Liver (tissue), 9 donors: ENCODE measurements around the gene SNX18. TPM values are rescaled to one million over a fixed set of nuclear protein-coding genes. Genes with fewer than 3 reads are reported as not detected.
A peak's percentile ranks its signal among the peaks of the same experiment; 100 is the strongest.

Source experiments
- DNase-seq: peaks from one replicate; pipeline ENCODE4 v3.0.0-alpha.2; 2017; ENCODE audit warnings: low spot score
- H3K27ac ChIP-seq, 2 donors: one replicate each; pipeline ENCODE4 v1.7.0; 2013; ENCODE audit warnings: inconsistent platforms in 2 of 2, low read length in 2 of 2, control low read depth in 1 of 2, low read depth in 1 of 2, mild to moderate bottlenecking in 1 of 2
- H3K27me3 ChIP-seq, 4 donors: one replicate each; pipeline versions ENCODE4 v1.6.1 to v1.7.0; 2013; ENCODE audit warnings: low read length in 3 of 4, inconsistent platforms in 1 of 4, mild to moderate bottlenecking in 1 of 4, moderate library complexity in 1 of 4; ENCODE audit not compliant: control insufficient read depth in 4 of 4, insufficient read depth in 4 of 4
- H3K36me3 ChIP-seq, 4 donors: one replicate each; pipeline versions ENCODE4 v1.6.1 to v1.7.0; 2013; ENCODE audit warnings: low read length in 3 of 4, mild to moderate bottlenecking in 3 of 4, low read depth in 1 of 4, moderate library complexity in 1 of 4; ENCODE audit not compliant: control insufficient read depth in 4 of 4, insufficient read depth in 3 of 4
- H3K4me1 ChIP-seq, 4 donors: one replicate each; pipeline versions ENCODE4 v1.6.1 to v1.7.0; 2013; ENCODE audit warnings: low read length in 3 of 4, mild to moderate bottlenecking in 3 of 4, moderate library complexity in 1 of 4; ENCODE audit not compliant: control insufficient read depth in 4 of 4, insufficient read depth in 4 of 4
- H3K4me3 ChIP-seq, 3 donors: one replicate each; pipeline versions ENCODE4 v1.6.1 to v1.7.0; 2013; ENCODE audit warnings: low read length in 3 of 3, control low read depth in 1 of 3, low read depth in 1 of 3, mild to moderate bottlenecking in 1 of 3
- H3K9ac ChIP-seq, 2 donors: one replicate each; pipeline ENCODE4 v1.7.0; 2013; ENCODE audit warnings: low read length in 2 of 2, mild to moderate bottlenecking in 2 of 2, moderate library complexity in 2 of 2, control low read depth in 1 of 2, low read depth in 1 of 2
- H3K9me3 ChIP-seq, 4 donors: one replicate each; pipeline versions ENCODE4 v1.6.1 to v1.7.0; 2013; ENCODE audit warnings: low read length in 3 of 4; ENCODE audit not compliant: control insufficient read depth in 4 of 4
- EGR1 ChIP-seq, 2 donors: IDR thresholded peaks; 2 replicates each; pipeline ENCODE4 v1.6.1; 2016 to 2018; ENCODE audit warnings: antibody characterized with exemption in 2 of 2, low read depth in 2 of 2
- FOXA1 ChIP-seq: IDR thresholded peaks from 2 replicates; pipeline ENCODE4 v1.6.1; 2016; ENCODE audit warnings: antibody characterized with exemption
- FOXA2 ChIP-seq: IDR thresholded peaks from 2 replicates; pipeline ENCODE4 v1.6.1; 2016; ENCODE audit warnings: antibody characterized with exemption
- GABPA ChIP-seq, 2 donors: IDR thresholded peaks in 1 of 2; conservative IDR thresholded peaks in 1 of 2; 2 replicates each; pipeline ENCODE4 v1.6.1; 2016; ENCODE audit warnings: antibody characterized with exemption in 2 of 2, mild to moderate bottlenecking in 1 of 2, moderate library complexity in 1 of 2
- HNF4A ChIP-seq, 2 donors: conservative IDR thresholded peaks; 2 replicates each; pipeline ENCODE4 v1.6.1; 2016; ENCODE audit warnings: antibody characterized with exemption in 2 of 2, mild to moderate bottlenecking in 2 of 2
- HNF4G ChIP-seq: IDR thresholded peaks from 2 replicates; pipeline ENCODE4 v1.6.1; 2016; ENCODE audit warnings: antibody characterized with exemption
- JUND ChIP-seq, 2 donors: IDR thresholded peaks; 2 replicates each; pipeline ENCODE4 v1.6.1; 2016; ENCODE audit warnings: antibody characterized with exemption in 2 of 2
- NR2F2 ChIP-seq: IDR thresholded peaks from 2 replicates; pipeline ENCODE4 v1.6.1; 2016; ENCODE audit warnings: antibody characterized with exemption
- RAD21 ChIP-seq, 2 donors: IDR thresholded peaks; 2 replicates each; pipeline ENCODE4 v1.6.1; 2016; ENCODE audit warnings: antibody characterized with exemption in 2 of 2, mild to moderate bottlenecking in 2 of 2
- RXRA ChIP-seq, 2 donors: IDR thresholded peaks; 2 replicates each; pipeline ENCODE4 v1.6.1; 2017 to 2018; ENCODE audit warnings: antibody characterized with exemption in 2 of 2, mild to moderate bottlenecking in 1 of 2
- SP1 ChIP-seq: IDR thresholded peaks from 2 replicates; pipeline ENCODE4 v1.6.1; 2018; ENCODE audit warnings: antibody characterized with exemption, mild to moderate bottlenecking
- TAF1 ChIP-seq: conservative IDR thresholded peaks from 2 replicates; pipeline ENCODE4 v1.6.1; 2016; ENCODE audit warnings: antibody characterized with exemption, mild to moderate bottlenecking
- YY1 ChIP-seq: IDR thresholded peaks from 2 replicates; pipeline ENCODE4 v1.6.1; 2016; ENCODE audit warnings: antibody characterized with exemption, mild to moderate bottlenecking
- WGBS: extraction: QIAGEN DNeasy Blood & Tissue Kit; methylation state at CpG from one replicate; pipeline ENCODE4 v1.1.7; 2013; 5-methylcytosine and 5-hydroxymethylcytosine counted together
- polyA plus RNA-seq, 2 donors: library from polyadenylated mRNA; stranded (reverse) in 1 of 2; unstranded in 1 of 2; fragments of 200-250 nt in 1 of 2; fragments of >200 nt in 1 of 2; fragmentation: Nextera tagmentation in 1 of 2; extraction: Ambion mirVana in 1 of 2; gene quantifications; one replicate each; pipeline versions ENCODE4 v1.2.1 to v1.2.3, GENCODE V29; 2013 to 2015
- total RNA-seq, 2 donors: library from RNA; depleted of rRNA; stranded (reverse); fragments of >200 nt; gene quantifications; one replicate each; pipeline ENCODE4 v1.2.3, GENCODE V29; 2014
- TF ChIP-seq, protein P1 (sequence below): IDR thresholded peaks from 2 replicates; pipeline ENCODE4 v1.6.1; 2016; ENCODE audit warnings: antibody characterized with exemption, mild to moderate bottlenecking
- TF ChIP-seq, protein P2 (sequence below): IDR thresholded peaks from 2 replicates; pipeline ENCODE4 v1.6.1; 2016; ENCODE audit warnings: antibody characterized with exemption
- TF ChIP-seq, protein P3 (sequence below): IDR thresholded peaks from 2 replicates; pipeline ENCODE4 v1.6.1; 2016; ENCODE audit warnings: antibody characterized with exemption
- TF ChIP-seq, protein P4 (sequence below): fragments of 150-350 bp; IDR thresholded peaks from 2 replicates; pipeline ENCODE4 v1.5.1; 2017; ENCODE audit warnings: improper control_type of control experiment, low read depth, low read length; ENCODE audit not compliant: missing input control
- TF ChIP-seq, protein P5 (sequence below): IDR thresholded peaks from 2 replicates; pipeline ENCODE4 v1.6.1; 2016; ENCODE audit warnings: antibody characterized with exemption
- donor health status: healthy.
- donor health status: healthy.
- donor health status: healthy.
- donor health status: healthy.
- donor health status: healthy.

SNX18 gene
- total and polyA plus RNA-seq, 4 donors = 4.9 to 32.5 (median 12.6) TPM

DNA sequence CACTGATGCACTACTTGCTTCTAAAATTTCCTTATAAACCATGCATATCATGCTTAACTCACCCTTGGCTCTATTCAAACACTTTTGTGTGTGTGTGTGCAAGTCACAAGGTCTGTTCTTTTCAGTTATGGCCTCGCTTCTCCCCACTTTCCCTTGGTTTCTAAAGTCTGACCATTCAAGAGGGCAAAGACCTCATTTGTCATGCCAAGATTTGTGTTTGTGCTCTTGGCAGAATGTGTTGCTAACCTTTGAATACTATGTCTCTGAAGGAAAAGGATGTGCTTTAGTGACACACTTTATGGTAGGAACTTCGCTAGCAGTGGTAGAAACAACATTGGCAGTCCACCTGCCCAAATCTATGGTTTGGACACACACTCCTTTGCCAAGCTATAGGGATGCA is 50.4 kb downstream of the SNX18 start:
- no peak for TF ChIP-seq EGR1 (IDR thresholded peaks at IDR 0.05; ENCODE audit: low read depth in 2 of 2)
- TF ChIP-seq, protein P1, sequence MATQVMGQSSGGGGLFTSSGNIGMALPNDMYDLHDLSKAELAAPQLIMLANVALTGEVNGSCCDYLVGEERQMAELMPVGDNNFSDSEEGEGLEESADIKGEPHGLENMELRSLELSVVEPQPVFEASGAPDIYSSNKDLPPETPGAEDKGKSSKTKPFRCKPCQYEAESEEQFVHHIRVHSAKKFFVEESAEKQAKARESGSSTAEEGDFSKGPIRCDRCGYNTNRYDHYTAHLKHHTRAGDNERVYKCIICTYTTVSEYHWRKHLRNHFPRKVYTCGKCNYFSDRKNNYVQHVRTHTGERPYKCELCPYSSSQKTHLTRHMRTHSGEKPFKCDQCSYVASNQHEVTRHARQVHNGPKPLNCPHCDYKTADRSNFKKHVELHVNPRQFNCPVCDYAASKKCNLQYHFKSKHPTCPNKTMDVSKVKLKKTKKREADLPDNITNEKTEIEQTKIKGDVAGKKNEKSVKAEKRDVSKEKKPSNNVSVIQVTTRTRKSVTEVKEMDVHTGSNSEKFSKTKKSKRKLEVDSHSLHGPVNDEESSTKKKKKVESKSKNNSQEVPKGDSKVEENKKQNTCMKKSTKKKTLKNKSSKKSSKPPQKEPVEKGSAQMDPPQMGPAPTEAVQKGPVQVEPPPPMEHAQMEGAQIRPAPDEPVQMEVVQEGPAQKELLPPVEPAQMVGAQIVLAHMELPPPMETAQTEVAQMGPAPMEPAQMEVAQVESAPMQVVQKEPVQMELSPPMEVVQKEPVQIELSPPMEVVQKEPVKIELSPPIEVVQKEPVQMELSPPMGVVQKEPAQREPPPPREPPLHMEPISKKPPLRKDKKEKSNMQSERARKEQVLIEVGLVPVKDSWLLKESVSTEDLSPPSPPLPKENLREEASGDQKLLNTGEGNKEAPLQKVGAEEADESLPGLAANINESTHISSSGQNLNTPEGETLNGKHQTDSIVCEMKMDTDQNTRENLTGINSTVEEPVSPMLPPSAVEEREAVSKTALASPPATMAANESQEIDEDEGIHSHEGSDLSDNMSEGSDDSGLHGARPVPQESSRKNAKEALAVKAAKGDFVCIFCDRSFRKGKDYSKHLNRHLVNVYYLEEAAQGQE = no peak
- no peak for TF ChIP-seq GABPA (IDR thresholded peaks at IDR 0.05 in 1 of 2, conservative IDR thresholded peaks at IDR 0.05 in 1 of 2)
- TF ChIP-seq, protein P2, sequence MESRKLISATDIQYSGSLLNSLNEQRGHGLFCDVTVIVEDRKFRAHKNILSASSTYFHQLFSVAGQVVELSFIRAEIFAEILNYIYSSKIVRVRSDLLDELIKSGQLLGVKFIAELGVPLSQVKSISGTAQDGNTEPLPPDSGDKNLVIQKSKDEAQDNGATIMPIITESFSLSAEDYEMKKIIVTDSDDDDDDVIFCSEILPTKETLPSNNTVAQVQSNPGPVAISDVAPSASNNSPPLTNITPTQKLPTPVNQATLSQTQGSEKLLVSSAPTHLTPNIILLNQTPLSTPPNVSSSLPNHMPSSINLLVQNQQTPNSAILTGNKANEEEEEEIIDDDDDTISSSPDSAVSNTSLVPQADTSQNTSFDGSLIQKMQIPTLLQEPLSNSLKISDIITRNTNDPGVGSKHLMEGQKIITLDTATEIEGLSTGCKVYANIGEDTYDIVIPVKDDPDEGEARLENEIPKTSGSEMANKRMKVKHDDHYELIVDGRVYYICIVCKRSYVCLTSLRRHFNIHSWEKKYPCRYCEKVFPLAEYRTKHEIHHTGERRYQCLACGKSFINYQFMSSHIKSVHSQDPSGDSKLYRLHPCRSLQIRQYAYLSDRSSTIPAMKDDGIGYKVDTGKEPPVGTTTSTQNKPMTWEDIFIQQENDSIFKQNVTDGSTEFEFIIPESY = no peak
- no peak for TF ChIP-seq FOXA2
- TF ChIP-seq, protein P3, sequence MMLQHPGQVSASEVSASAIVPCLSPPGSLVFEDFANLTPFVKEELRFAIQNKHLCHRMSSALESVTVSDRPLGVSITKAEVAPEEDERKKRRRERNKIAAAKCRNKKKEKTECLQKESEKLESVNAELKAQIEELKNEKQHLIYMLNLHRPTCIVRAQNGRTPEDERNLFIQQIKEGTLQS = no peak
- TF ChIP-seq, protein P4, sequence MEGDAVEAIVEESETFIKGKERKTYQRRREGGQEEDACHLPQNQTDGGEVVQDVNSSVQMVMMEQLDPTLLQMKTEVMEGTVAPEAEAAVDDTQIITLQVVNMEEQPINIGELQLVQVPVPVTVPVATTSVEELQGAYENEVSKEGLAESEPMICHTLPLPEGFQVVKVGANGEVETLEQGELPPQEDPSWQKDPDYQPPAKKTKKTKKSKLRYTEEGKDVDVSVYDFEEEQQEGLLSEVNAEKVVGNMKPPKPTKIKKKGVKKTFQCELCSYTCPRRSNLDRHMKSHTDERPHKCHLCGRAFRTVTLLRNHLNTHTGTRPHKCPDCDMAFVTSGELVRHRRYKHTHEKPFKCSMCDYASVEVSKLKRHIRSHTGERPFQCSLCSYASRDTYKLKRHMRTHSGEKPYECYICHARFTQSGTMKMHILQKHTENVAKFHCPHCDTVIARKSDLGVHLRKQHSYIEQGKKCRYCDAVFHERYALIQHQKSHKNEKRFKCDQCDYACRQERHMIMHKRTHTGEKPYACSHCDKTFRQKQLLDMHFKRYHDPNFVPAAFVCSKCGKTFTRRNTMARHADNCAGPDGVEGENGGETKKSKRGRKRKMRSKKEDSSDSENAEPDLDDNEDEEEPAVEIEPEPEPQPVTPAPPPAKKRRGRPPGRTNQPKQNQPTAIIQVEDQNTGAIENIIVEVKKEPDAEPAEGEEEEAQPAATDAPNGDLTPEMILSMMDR = no peak
- peak; percentile 56 for TF ChIP-seq YY1
- TF ChIP-seq TAF1 = no peak
- TF ChIP-seq, protein P5, sequence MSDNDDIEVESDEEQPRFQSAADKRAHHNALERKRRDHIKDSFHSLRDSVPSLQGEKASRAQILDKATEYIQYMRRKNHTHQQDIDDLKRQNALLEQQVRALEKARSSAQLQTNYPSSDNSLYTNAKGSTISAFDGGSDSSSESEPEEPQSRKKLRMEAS = no peak
- TF ChIP-seq NR2F2 = no peak
- peak in 1 of 2 donors; percentile 30 for TF ChIP-seq JUND (IDR thresholded peaks at IDR 0.05)
- TF ChIP-seq HNF4G = no peak
- no peak for TF ChIP-seq FOXA1
- peak; percentile 26 for TF ChIP-seq SP1
- peak; percentile 22 to 48 for TF ChIP-seq RAD21 (IDR thresholded peaks at IDR 0.05)
- peak; percentile 79 to 87 for TF ChIP-seq RXRA (IDR thresholded peaks at IDR 0.05)
- TF ChIP-seq HNF4A (conservative IDR thresholded peaks at IDR 0.05) = peak; percentile 70 to 73
- Histone ChIP-seq H3K27ac (no peak overlapping the region), H3K4me1 (peaks cover 3 to 12% (median 10%) of the 10 kb centered on the region in 4 donors), H3K4me3 (no peak overlapping the region), H3K9ac (no peak overlapping the region), H3K27me3 (no peaks in the 10 kb centered on the region), H3K9me3 (no peaks in the 10 kb centered on the region), H3K36me3 (no peaks in the 10 kb centered on the region)
- no peak for DNase-seq
- WGBS = 38% methylated on average over 2 of the region's 2 CpGs
